ENCODE measurements around the gene CFAP126. TPM values are rescaled to one million over a fixed set of nuclear protein-coding genes. Genes with fewer than 3 reads are reported as not detected.
A peak's percentile ranks its signal among the peaks of the same experiment; 100 is the strongest.

CFAP126 gene
- total and polyA plus RNA-seq, 2 of the 13 experiments (the other 11 are each of a cell fraction or from before 2014, with no cell fraction given): not detected

DNA sequence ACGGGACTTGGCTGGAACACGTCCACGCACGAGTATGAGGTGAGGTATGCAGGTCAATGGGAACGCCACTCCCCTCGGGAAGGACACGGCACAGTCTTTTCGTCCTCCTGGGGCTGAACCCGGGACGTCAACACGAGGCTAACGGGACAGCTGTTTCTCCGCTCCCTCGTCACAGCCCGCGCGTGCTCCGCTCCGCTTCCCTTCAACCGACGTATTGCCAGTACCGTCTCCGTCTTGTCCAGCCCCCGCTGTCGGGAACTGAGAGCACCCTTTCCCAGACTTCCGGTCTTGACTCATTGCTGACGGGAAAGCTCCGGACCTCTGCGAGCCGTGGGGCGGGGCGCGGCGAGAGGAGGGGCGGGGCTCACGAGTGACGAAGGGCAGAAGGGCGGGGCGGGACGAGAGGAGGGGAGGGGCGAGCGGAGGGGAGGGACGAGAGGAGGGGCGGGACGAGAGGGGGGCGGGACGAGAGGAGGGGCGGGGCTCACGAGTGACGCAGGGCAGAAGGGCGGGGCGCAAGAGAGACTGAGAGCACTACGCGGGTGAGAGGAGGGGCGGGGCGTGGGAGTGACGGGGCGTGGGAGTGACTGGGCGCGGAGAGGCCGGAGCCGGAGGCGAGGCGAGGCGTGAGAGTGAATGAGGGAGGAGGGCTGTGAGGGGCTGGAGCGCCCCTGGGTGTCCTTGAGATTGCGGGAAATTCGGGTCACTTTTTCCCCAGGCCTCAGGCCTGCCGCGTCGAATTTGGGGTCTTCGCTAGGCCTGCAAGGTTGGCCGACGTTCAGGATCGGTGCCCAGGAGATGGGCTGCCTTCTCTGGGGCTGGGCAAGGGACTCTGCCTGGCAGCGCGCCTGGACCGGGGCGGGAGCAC lies 22.2 kb upstream of the CFAP126 start (continued):
- no peak for TF ChIP-seq MAFG (CRISPR knock-in tag; IDR thresholded peaks at IDR 0.05)
- TF ChIP-seq, protein P1, sequence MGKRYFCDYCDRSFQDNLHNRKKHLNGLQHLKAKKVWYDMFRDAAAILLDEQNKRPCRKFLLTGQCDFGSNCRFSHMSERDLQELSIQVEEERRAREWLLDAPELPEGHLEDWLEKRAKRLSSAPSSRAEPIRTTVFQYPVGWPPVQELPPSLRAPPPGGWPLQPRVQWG (CRISPR knock-in tag; IDR thresholded peaks at IDR 0.05; ENCODE audit: borderline replicate concordance, low read depth): no peak
- TF ChIP-seq HHEX (CRISPR knock-in tag; IDR thresholded peaks at IDR 0.05): no peak
- peak; percentile 69 for TF ChIP-seq HNRNPK (IDR thresholded peaks at IDR 0.05; ENCODE audit: low read depth, low read length, poor library complexity, severe bottlenecking)
- TF ChIP-seq HNRNPL (IDR thresholded peaks at IDR 0.05; ENCODE audit: low read depth, low read length): 0 out of 2 replicates have a peak, but pooled peaks have one; percentile 56
- peak; percentile 69 for TF ChIP-seq HDAC2 (CRISPR knock-in tag; IDR thresholded peaks at IDR 0.05)
- TF ChIP-seq, protein P2, sequence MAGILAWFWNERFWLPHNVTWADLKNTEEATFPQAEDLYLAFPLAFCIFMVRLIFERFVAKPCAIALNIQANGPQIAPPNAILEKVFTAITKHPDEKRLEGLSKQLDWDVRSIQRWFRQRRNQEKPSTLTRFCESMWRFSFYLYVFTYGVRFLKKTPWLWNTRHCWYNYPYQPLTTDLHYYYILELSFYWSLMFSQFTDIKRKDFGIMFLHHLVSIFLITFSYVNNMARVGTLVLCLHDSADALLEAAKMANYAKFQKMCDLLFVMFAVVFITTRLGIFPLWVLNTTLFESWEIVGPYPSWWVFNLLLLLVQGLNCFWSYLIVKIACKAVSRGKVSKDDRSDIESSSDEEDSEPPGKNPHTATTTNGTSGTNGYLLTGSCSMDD (CRISPR knock-in tag; IDR thresholded peaks at IDR 0.05): no peak
- TF ChIP-seq, protein P3, sequence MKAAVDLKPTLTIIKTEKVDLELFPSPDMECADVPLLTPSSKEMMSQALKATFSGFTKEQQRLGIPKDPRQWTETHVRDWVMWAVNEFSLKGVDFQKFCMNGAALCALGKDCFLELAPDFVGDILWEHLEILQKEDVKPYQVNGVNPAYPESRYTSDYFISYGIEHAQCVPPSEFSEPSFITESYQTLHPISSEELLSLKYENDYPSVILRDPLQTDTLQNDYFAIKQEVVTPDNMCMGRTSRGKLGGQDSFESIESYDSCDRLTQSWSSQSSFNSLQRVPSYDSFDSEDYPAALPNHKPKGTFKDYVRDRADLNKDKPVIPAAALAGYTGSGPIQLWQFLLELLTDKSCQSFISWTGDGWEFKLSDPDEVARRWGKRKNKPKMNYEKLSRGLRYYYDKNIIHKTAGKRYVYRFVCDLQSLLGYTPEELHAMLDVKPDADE (CRISPR knock-in tag; IDR thresholded peaks at IDR 0.05): no peak
- peak; percentile 71 for TF ChIP-seq RBFOX2 (IDR thresholded peaks at IDR 0.05; ENCODE audit: low read depth, low read length)
- TF ChIP-seq, protein P4, sequence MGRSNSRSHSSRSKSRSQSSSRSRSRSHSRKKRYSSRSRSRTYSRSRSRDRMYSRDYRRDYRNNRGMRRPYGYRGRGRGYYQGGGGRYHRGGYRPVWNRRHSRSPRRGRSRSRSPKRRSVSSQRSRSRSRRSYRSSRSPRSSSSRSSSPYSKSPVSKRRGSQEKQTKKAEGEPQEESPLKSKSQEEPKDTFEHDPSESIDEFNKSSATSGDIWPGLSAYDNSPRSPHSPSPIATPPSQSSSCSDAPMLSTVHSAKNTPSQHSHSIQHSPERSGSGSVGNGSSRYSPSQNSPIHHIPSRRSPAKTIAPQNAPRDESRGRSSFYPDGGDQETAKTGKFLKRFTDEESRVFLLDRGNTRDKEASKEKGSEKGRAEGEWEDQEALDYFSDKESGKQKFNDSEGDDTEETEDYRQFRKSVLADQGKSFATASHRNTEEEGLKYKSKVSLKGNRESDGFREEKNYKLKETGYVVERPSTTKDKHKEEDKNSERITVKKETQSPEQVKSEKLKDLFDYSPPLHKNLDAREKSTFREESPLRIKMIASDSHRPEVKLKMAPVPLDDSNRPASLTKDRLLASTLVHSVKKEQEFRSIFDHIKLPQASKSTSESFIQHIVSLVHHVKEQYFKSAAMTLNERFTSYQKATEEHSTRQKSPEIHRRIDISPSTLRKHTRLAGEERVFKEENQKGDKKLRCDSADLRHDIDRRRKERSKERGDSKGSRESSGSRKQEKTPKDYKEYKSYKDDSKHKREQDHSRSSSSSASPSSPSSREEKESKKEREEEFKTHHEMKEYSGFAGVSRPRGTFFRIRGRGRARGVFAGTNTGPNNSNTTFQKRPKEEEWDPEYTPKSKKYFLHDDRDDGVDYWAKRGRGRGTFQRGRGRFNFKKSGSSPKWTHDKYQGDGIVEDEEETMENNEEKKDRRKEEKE (IDR thresholded peaks at IDR 0.05): no peak
- peak; percentile 57 for TF ChIP-seq GABPA (IDR thresholded peaks at IDR 0.05; ENCODE audit: low read depth, low read length)
- TF ChIP-seq GABPA (CRISPR knock-in tag; IDR thresholded peaks at IDR 0.05; ENCODE audit: low read depth): peak; percentile 91
- TF ChIP-seq RARA (CRISPR knock-in tag; IDR thresholded peaks at IDR 0.05): peak; percentile 36; the same call in 1 of the 2 replicates
- peak; percentile 57 for TF ChIP-seq TEAD3 (CRISPR knock-in tag; optimal IDR thresholded peaks at IDR 0.05; ENCODE audit: borderline replicate concordance)
- TF ChIP-seq FOXA3 (CRISPR knock-in tag; IDR thresholded peaks at IDR 0.05): peak; percentile 61
- TF ChIP-seq, protein P5, sequence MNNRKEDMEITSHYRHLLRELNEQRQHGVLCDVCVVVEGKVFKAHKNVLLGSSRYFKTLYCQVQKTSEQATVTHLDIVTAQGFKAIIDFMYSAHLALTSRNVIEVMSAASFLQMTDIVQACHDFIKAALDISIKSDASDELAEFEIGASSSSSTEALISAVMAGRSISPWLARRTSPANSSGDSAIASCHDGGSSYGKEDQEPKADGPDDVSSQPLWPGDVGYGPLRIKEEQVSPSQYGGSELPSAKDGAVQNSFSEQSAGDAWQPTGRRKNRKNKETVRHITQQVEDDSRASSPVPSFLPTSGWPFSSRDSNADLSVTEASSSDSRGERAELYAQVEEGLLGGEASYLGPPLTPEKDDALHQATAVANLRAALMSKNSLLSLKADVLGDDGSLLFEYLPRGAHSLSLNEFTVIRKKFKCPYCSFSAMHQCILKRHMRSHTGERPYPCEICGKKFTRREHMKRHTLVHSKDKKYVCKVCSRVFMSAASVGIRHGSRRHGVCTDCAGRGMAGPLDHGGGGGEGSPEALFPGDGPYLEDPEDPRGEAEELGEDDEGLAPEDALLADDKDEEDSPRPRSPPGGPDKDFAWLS (CRISPR knock-in tag; IDR thresholded peaks at IDR 0.05; ENCODE audit: borderline replicate concordance): no peak
- TF ChIP-seq PPARG (CRISPR knock-in tag; conservative IDR thresholded peaks at IDR 0.05): no peak

Measured in HepG2 (cell line).